Pancreas (tissue), 10 donors: ENCODE data around the gene TSPAN9. TPM values are rescaled to one million over a fixed set of nuclear protein-coding genes. Genes with fewer than 3 reads are reported as not detected.

Experiments
- ATAC-seq, 4 donors: fragments of 200-7000 bp; cut with Tn5 transposase; one replicate each; pipeline versions ENCODE4 v1.8.0 to v1.9.1; 2020; ENCODE audit warnings: mild to moderate bottlenecking in 4 of 4, moderate library complexity in 4 of 4
- DNase-seq, 6 donors: peaks; one replicate each; pipeline ENCODE4 v3.0.0-alpha.2; 2020
- FAIRE-seq: peaks from 2 replicates; lab custom pipeline; 2012; peaks lifted over from hg19 to GRCh38; lab: Jason Lieb, UNC
- H3K27ac ChIP-seq, 4 donors: fragments of 200-600 bp; sonication (generic); 1 replicate in 3 of 4; 2 replicates in 1 of 4; pipeline versions ENCODE4 v1.5.0 to v1.8.0; 2020
- H3K27me3 ChIP-seq, 4 donors: fragments of 200-600 bp; one replicate each; pipeline ENCODE4 v1.8.0; 2021
- H3K36me3 ChIP-seq, 3 donors: fragments of 200-600 bp; sonication (generic) in 1 of 3; one replicate each; pipeline versions ENCODE4 v1.5.0 to v1.8.0; 2020 to 2021
- H3K4me1 ChIP-seq, 3 donors: fragments of 200-600 bp; one replicate each; pipeline ENCODE4 v1.8.0; 2021
- H3K4me3 ChIP-seq, 4 donors: fragments of 200-600 bp; sonication (generic) in 2 of 4; one replicate each; pipeline versions ENCODE4 v1.5.0 to v1.8.0; 2020 to 2021
- H3K9me3 ChIP-seq, 4 donors: fragments of 200-600 bp; one replicate each; pipeline ENCODE4 v1.8.0; 2021
- CTCF ChIP-seq, 4 donors: fragments of 200-600 bp; sonication (generic) in 3 of 4; IDR thresholded peaks; one replicate each; pipeline versions ENCODE4 v1.5.0 to v1.8.0; 2021; ENCODE audit warnings: antibody characterized with exemption in 4 of 4
- WGBS, 2 donors: extraction: QIAGEN DNeasy Blood & Tissue Kit; methylation state at CpG; one replicate each; pipeline ENCODE4 v1.1.7; 2013; 5-methylcytosine and 5-hydroxymethylcytosine counted together
- intact Hi-C, 3 donors: fragments of 100-400 bp; cut with DNase I; formaldehyde crosslinking; loops; one replicate each; pipeline versions ENCODE4 v1.11.1 to v1.14.2; 2022
- polyA plus RNA-seq, 2 donors: library from polyadenylated mRNA; stranded (reverse); fragments of 200-250 nt; gene quantifications; one replicate each; pipeline ENCODE4 v1.2.3, GENCODE V29; 2013
- total RNA-seq, 6 donors: library from RNA; stranded (reverse); fragmentation: NEBNext Ultra II Directional in 4 of 6; extraction: Animal tissue kit (Norgen Biotek cat#: 25700) in 4 of 6; gene quantifications; one replicate each; pipeline versions ENCODE4 v1.2.1 to v1.2.4, GENCODE V29; 2021 to 2023
- donor health status: healthy with polysubstance abuse.
- donor health status: DM: no; HTN: no; CAD: no; lungs with moderate emphysema.
- donor health status: DM: no; HTN: no; CAD: no.
- donor health status: control.
- donor health status: control.
- donor health status: Bipolar disorder and iron deficiency.
- donor health status: DM: yes; HTN: yes; CAD: no.
- donor health status: DM: no; HTN: no; CAD: no.
- donor health status: DM: no; HTN: no; CAD: no.
- donor health status: DM: yes; HTN: yes; CAD: no.

The TSPAN9 gene
- total and polyA plus RNA-seq, 8 donors: 7.8 to 19.5 (median 13.0) TPM

- TF ChIP-seq CTCF (IDR thresholded peaks at IDR 0.05): no peak
- FAIRE-seq (no peak), DNase-seq (peak in 2 of 6 donors; percentile 39 to 70), ATAC-seq (peak; percentile 54 to 63 (median 58))
- peak overlapping the region; percentile 9 to 63 (median 60) for H3K27ac ChIP-seq
- H3K9me3 ChIP-seq: no peaks in the 10 kb centered on the region
- WGBS, 2 donors: 60 to 61% methylated on average over 27 of the region's 27 CpGs
- peaks cover 0 to 2% (median 0%) of the 10 kb centered on the region in 3 donors for H3K36me3 ChIP-seq
- peaks cover 0 to 18% (median 11%) of the 10 kb centered on the region in 3 donors for H3K4me1 ChIP-seq
- intact Hi-C loops: loop anchor here in 1 of 3 donors (10.0 kb wide), 1 partner anchor 178 kb away; the partner anchor contains the start of gene TEX52
- H3K27me3 ChIP-seq: no peaks in the 10 kb centered on the region
- no peak overlapping the region for H3K4me3 ChIP-seq
These were observed 44.2 kb upstream of the TSPAN9 start for GRCh38 chr12:3032770-3033538.

- H3K4me1 ChIP-seq: peaks cover 0 to 18% (median 11%) of the 10 kb centered on the region in 3 donors
- FAIRE-seq (no peak), ATAC-seq (no peak), DNase-seq (no peak)
- no peaks in the 10 kb centered on the region for H3K9me3 ChIP-seq
- TF ChIP-seq CTCF (IDR thresholded peaks at IDR 0.05): no peak
- peaks cover 0 to 8% (median 0%) of the 10 kb centered on the region in 3 donors for H3K36me3 ChIP-seq
- H3K4me3 ChIP-seq: no peak overlapping the region
- no peaks in the 10 kb centered on the region for H3K27me3 ChIP-seq
- intact Hi-C loops: loop anchor here in 1 of 3 donors (10.0 kb wide), 1 partner anchor 179 kb away; the partner anchor contains the start of gene TEX52
- 76 to 83% methylated on average over 8 of the region's 8 CpGs for WGBS, 2 donors
- no peak overlapping the region for H3K27ac ChIP-seq
These were observed 43.7 kb upstream of the TSPAN9 start for GRCh38 chr12:3033539-3033867.

GRCh38 chr12:3034067-3034750 is 43.0 kb upstream of the TSPAN9 start:
- Histone ChIP-seq H3K9me3 (no peaks in the 10 kb centered on the region), H3K4me3 (no peak overlapping the region), H3K36me3 (peaks cover 0 to 15% (median 0%) of the 10 kb centered on the region in 3 donors), H3K4me1 (peaks cover 0 to 18% (median 11%) of the 10 kb centered on the region in 3 donors), H3K27me3 (no peaks in the 10 kb centered on the region), H3K27ac (no peak overlapping the region)
- 36 to 42% methylated on average over 10 of the region's 10 CpGs for WGBS, 2 donors
- ATAC-seq (peak; percentile 57 to 84 (median 78)), DNase-seq (peak; percentile 59 to 79 (median 72)), FAIRE-seq (no peak)
- intact Hi-C loops: loop anchor here in 1 of 3 donors (10.0 kb wide), 1 partner anchor 179 kb away; the partner anchor contains the start of gene TEX52
- peak; percentile 25 to 61 (median 57) for TF ChIP-seq CTCF (IDR thresholded peaks at IDR 0.05)

GRCh38 chr12:3035171-3035570 is 42.0 kb upstream of the TSPAN9 start:
- Histone ChIP-seq H3K4me3 (no peak overlapping the region), H3K4me1 (peaks cover 0 to 18% (median 11%) of the 10 kb centered on the region in 3 donors), H3K27me3 (no peaks in the 10 kb centered on the region), H3K36me3 (peaks cover 0 to 19% (median 0%) of the 10 kb centered on the region in 3 donors), H3K27ac (no peak overlapping the region), H3K9me3 (no peaks in the 10 kb centered on the region)
- TF ChIP-seq CTCF (IDR thresholded peaks at IDR 0.05): no peak
- no peak for ATAC-seq
- DNase-seq: no peak
- no peak for FAIRE-seq
- WGBS, 2 donors: 83 to 86% methylated on average over 5 of the region's 5 CpGs
- intact Hi-C loops: loop anchor here in 1 of 3 donors (5.0 to 10.0 kb wide), 2 partner anchors 148 to 180 kb away; partner anchors contain the start of gene TEX52
